Activated T-helper 1 cell treated with anti-CD3 and anti-CD28 coated beads, Interleukin-2, amount 50 U/mL, for 16 hours (primary cell): ENCODE data around the gene TMEM18.
"Not testable (repeated sequence)": the region's sequence is repeated elsewhere in the genome, so short reads cannot be mapped to it uniquely, and the experiment has no call there.

Experiments used
- DNase-seq, 2 donors: peaks; one replicate each; pipeline ENCODE4 v3.0.0-alpha.2; 2020; ENCODE audit warnings: low read depth in 1 of 2, low spot score in 1 of 2

TMEM18 gene

GRCh38 chr2:677056-677958, at the start of gene TMEM18:
TSS of gene TMEM18 (minus strand) at chr2:677406. CDS start at chr2:677345, 61 bp downstream.
- peak in 1 of 2 donors; percentile 98 for DNase-seq

GRCh38 chr2:726169-726568, 49.0 kb upstream of the TMEM18 start:
- no peak for DNase-seq

- no peak for DNase-seq
These were observed 48.3 kb upstream of the TMEM18 start for GRCh38 chr2:725468-725867.

GRCh38 chr2:723761-724160, 46.6 kb upstream of the TMEM18 start:
- DNase-seq: no peak

GRCh38 chr2:720842-721241, 43.6 kb upstream of the TMEM18 start:
- DNase-seq: no peak

GRCh38 chr2:719734-720133, 42.5 kb upstream of the TMEM18 start:
- no peak for DNase-seq

GRCh38 chr2:719191-719590, 42.0 kb upstream of the TMEM18 start:
- DNase-seq: no peak

- DNase-seq: no peak
These were observed 40.5 kb upstream of the TMEM18 start for GRCh38 chr2:717661-718060.

GRCh38 chr2:715854-716560, 38.8 kb upstream of the TMEM18 start:
- no peak for DNase-seq

GRCh38 chr2:715038-715437, 37.8 kb upstream of the TMEM18 start:
- DNase-seq: no peak

- no peak for DNase-seq
These were observed 37.0 kb upstream of the TMEM18 start for GRCh38 chr2:714005-714741.

- DNase-seq: no peak
These were observed 33.9 kb upstream of the TMEM18 start for GRCh38 chr2:710867-711665.

- no peak for DNase-seq
These were observed 32.0 kb upstream of the TMEM18 start for GRCh38 chr2:709138-709765.

- DNase-seq: no peak
These were observed 31.5 kb upstream of the TMEM18 start for GRCh38 chr2:708667-709066.

- DNase-seq: no peak
These were observed 28.8 kb upstream of the TMEM18 start for GRCh38 chr2:705971-706511.

GRCh38 chr2:702765-703164, 25.6 kb upstream of the TMEM18 start:
- not testable (repeated sequence) for DNase-seq

GRCh38 chr2:696999-697627, 19.9 kb upstream of the TMEM18 start:
- no peak for DNase-seq

- no peak for DNase-seq
These were observed 19.3 kb upstream of the TMEM18 start for GRCh38 chr2:696463-696862.

GRCh38 chr2:694906-695510, 17.8 kb upstream of the TMEM18 start:
- DNase-seq: no peak
